Stomach (tissue), 4 donors: ENCODE measurements around the gene TNK1.

ENCODE experiments used
- CTCF ChIP-seq, 7 experiments: fragments of 450-650 bp in 4 of 7; fragments of 200-600 bp in 3 of 7; sonication (generic) in 3 of 7; IDR thresholded peaks; one replicate each; pipeline ENCODE4 v1.5.1; 2016 to 2019; ENCODE audit warnings: antibody characterized with exemption in 7 of 7, control low read depth in 2 of 7, mild to moderate bottlenecking in 1 of 7
- POLR2A ChIP-seq, 4 donors: fragments of 450-650 bp; IDR thresholded peaks; one replicate each; pipeline ENCODE4 v1.6.1; 2016; ENCODE audit warnings: antibody characterized with exemption in 4 of 4, control low read depth in 2 of 4, mild to moderate bottlenecking in 1 of 4, moderate library complexity in 1 of 4
- POLR2AphosphoS5 ChIP-seq, 3 donors: sonication (generic); formaldehyde crosslinking; IDR thresholded peaks; one replicate each; pipeline ENCODE4 v1.6.1; 2016; ENCODE audit warnings: antibody characterized with exemption in 3 of 3

- TF ChIP-seq CTCF (IDR thresholded peaks at IDR 0.05) (no peak), POLR2A (IDR thresholded peaks at IDR 0.05) (no peak), POLR2AphosphoS5 (IDR thresholded peaks at IDR 0.05) (no peak)
These were observed 12.1 kb downstream of the TNK1 start for GRCh38 chr17:7392696-7393612.
